Kidney capillary endothelial cell (primary cell): ENCODE data around the gene AGPS.
A peak's percentile ranks its signal among the peaks of the same experiment; 100 is the strongest.
"Not testable (repeated sequence)": the region's sequence is repeated elsewhere in the genome, so short reads cannot be mapped to it uniquely, and the experiment has no call there.

Experiments used
- DNase-seq: peaks from one replicate; pipeline ENCODE4 v3.0.0-alpha.2; 2018; ENCODE audit warnings: low spot score

AGPS gene

DNA sequence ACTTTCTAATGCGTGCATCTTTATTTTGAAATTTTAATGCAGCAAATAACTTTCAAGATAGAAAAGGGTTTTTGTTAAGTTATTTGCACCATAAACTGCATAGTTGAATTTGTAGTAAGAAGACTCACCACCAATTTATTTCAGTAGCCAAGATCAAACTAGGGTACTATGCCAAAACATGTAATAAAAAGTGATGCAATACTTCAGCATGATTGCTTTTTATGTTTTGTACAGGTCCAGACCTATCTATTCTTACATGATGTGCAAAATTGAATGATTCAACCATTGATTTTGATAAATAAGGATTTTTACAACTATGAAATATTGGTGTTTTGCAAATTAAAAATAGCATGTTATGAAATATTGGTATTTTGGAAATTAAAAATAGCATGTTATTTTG lies 26.7 kb downstream of the AGPS start:
- no peak for DNase-seq

DNA sequence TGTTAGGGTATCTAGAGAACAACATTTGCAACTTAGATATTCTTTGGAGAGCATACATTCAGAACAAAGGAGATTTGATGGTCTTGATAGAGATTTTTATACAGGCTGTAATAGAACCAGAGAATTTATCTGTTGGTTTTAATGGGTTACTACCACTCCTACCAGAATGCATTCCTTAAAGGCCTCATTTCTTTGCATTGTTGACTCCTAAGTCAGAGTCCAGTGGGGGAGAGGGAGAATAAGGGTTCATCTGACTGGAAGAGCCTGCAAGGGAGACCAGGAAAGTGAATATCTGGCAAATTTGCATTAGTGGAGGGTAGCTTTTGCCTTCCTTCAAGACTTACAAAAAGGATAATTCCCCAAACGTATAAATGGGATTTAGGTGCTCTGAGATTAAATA lies 29.7 kb downstream of the AGPS start:
- DNase-seq, result no peak

DNA sequence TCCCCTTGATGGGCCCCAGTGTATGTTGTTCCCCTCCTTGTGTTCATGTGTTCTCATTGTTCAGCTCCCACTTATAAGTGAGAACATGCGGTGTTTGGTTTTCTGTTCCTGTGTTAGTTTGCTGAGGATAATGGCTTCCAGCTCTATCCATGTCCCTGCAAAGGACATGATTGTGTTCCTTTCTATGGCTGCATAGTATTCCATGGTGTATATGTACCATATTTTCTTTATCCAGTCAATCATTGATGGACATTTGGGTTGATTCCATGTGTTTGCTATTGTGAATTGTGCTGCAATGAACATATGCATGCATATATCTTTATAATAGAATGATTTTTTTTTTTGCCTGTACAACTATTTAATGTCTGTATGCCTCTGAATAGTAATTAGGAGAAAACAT lies 31.5 kb downstream of the AGPS start:
- not testable (repeated sequence) for DNase-seq

DNA sequence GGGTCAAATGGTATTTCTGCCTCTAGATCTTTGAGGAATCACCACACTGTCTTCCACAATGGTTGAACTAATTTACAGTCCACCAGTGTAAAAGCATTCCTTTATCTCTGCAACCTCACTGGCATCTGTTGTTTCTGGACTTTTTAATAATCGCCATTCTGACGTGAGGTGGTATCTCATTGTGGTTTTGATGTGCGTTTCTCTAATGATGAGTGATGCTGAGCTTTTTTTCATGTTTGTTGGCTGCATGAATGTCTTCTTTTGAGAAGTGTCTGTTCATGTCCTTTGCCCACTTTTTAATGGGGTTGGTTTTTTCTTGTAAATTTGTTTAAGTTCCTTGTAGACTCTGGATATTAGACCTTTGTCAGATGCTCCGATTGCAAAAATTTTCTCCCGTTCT lies 32.0 kb downstream of the AGPS start:
- DNase-seq, result not testable (repeated sequence)

DNA sequence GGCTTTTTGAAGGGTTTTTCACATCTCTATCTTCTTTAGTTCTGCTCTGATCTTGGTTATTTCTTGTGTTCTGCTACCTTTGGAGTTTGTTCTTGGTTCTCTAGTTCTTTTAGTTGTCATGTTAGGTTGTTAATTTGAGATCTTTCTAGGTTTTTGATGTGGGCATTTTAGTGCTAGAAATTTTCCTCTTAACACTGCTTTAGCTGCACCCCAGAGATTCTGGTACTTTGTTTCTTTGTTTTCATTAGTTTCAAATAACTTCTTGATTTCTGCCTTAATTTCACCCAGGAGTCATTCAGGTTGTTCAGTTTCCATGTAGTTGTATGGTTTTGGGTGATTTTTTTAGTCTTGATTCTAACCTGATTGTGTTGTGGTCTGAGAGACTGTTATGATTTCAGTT lies 34.7 kb downstream of the AGPS start:
- no peak for DNase-seq

DNA sequence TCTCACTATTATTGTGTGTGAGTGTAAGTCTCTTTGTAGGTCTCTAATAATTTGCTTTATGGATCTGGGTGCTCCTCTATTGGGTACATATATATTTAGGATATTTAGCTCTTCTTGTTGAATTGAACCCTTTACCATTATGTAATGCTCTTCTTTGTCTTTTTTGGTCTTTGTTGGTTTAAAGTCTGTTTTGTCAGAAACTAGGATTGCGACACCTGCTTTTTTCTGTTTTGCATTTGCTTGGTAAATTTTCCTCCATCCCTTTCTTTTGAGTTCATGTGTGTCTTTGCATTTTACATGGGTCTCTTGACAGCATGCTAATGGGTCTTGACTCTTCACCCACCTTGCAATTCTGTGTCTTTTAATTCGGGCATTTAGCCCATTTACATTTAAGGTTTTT lies 35.4 kb downstream of the AGPS start:
- DNase-seq, result not testable (repeated sequence)

DNA sequence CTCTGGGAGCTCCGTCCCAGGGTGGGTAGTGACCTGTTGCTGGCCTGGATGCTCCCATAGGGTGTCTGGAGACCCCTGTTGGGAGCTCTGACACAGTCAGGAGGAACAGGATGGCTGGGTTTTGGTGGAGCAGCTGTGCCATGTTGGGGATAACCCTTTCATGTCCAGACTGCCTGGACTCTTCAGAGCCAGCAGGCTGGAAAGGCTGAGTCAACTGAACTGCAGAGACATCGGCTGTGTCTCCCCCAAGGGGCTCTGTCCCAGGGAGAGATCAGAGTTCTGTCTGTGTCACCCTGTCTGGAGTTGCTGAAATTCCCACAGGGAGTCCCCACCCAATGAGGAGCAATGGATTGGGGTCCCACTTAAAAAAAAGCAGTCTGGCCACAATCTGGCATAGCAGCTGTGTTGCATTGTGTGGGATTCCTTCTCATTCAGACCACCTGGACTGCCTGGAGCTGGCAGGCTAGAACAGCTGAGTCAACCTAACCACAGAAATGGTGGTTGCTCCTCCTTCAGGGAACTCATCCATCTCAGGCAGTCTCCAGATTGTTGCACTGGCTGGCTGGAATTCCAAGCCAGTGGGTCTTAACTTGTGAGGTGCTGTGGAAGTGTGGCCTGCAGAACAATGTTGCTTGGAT lies 37.2 kb downstream of the AGPS start:
- DNase-seq, result no peak

DNA sequence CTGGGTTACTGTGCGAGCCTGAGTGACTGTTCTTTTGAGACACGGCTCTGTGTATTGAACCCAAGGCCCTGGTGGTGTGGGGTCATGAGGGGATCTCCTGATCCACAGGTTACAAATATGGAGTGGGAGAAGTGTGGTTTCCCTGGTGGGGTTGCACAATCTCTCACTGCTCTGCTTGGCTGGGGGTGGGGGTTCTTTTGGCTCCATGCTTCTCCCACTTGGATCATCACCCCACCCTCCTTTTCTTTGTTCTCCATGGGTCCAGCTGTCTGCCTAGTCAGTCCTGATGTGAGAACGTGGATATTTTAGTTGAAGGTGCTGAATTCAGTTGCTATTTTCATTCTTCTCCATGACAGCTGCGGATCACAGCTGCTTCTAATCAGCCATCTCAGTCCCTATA lies 37.8 kb downstream of the AGPS start:
- DNase-seq, result no peak

DNA sequence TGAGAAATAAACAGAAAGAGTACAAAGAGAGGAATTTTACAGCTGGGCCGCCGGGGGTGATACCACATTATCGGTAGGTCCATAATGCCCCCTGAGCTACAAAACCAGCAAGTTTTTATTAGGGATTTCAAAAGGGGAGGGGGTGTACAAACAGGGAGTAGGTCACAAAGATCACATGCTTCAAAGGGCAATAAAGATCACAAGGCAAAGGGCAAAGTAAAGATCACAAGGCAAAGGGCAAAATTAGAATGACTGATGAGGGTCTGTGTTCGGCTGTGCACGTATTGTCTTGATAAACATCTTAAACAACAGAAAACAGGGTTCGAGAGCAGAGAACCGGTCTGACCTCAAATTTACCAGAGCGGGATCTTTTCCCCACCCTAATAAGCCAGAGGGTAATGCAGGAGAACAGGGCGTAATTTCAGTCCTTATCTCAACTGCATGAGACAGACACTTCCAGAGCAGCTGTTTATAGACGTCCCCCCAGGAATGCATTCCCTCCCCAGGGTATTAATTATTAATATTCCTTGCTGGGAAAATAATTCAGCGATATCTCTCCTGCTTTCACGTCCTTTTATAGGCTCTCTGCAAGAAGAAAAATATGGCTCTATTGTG lies 38.6 kb downstream of the AGPS start:
- not testable (repeated sequence) for DNase-seq

DNA sequence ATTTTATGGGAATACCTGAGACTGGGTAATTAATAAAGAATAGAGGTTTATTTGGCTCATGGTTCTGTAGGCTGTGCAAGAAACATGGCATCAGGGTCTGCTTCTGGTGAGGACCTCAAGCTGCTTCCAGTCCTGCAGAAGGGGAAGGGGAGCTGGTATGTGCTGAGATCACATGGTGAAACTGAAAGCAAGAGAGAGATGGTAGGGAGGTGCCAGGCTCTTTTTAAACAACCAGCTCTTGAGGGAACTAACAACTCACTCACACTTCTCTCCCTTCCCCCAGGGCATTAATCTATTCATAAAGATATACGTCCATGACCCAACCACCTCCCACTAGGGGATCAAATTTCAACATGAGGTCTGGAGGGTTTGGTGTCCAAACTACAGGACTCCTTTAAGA lies 40.1 kb downstream of the AGPS start:
- no peak for DNase-seq

DNA sequence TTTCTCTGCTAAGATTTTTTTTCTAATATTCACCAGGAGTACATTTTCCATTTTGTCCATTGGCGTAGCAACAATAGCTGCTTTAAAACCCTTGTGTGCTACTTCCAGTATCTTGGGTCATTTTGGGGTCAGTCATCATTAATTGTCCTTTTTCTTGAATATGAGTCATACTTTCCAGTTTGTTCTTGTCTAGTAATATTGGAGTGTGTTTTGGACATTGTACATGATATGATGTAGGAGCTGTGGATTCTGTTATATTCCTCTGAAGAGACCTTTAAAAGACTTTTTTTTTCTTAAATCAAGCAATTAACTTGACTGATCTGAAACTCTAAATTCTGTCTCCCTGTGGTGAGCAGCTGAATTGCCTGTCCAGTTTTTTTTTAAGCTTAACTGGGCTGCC lies 40.8 kb downstream of the AGPS start:
- DNase-seq, result no peak

DNA sequence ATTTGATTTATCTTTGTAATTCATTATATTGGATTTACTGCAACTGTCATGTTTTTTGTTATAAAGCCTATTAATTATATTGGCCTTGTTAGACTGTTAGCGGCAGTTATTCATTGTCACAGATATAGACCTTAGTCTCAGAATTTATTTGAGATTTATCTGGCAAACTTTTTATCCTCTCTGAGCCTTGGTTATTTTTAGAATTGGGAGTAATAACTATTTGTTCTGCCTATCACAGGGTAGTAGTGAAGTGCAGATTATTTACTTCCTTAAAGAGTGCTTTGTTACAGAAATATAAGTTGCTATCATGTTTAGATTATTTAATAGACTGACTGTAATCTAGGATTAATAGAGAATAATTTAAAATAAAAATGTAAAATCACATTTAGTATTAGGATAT lies 41.9 kb downstream of the AGPS start:
- no peak for DNase-seq

DNA sequence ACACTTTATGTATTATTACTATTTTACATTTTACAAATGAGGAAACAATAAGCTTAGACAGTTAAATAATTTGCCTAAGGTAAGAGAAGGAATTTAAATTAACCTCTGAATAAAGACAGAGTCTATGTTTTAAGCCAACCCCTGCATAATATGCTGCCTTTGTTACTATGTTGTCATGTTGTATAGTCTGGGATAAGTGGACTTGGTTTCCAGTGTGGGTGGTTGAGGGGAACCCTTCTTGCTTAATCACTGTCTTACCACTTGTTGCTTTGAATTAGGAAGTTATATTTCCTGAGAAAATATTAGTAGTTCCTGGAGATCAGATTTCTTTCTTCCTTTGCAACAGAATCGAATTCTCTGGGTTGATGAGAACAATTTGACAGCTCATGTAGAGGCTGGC lies 52.6 kb downstream of the AGPS start:
- no peak for DNase-seq

DNA sequence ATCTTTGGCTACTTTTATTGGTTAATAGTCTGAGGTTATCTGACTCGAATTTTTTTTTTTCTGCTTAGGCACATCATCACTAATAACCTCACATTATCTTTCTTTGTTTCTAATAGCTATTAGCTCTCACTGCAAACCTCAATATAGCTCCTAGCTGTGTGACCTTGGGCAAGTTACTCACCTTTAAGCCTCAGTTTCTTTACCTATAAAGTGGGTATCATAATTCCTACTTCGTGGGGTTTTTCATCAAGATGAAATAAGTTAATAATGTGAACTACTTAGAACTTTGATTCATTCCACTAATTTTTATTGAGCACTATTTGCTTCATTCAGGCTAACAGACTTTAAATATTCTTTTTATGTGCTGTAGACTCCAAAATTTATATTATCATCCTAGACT lies 55.5 kb downstream of the AGPS start:
- no peak for DNase-seq

DNA sequence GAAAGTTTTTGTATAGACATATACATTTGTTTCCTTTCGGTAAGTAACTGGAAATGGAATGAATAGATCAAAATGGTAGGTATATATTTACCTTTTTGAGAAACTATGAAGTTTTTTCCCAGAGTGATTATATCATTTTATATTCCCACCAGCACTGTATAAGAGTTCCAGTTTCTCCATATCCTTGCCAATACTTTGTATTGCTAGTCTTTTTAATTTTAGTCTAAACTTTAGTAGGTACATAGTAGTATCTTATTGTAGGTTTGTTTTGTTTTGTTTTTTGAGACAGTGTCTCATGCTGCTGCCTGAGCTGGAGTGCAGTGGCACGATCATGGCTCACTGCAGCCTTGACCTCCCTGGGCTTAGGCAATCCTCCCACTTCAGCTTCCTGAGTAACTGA lies 56.6 kb downstream of the AGPS start:
- no peak for DNase-seq

DNA sequence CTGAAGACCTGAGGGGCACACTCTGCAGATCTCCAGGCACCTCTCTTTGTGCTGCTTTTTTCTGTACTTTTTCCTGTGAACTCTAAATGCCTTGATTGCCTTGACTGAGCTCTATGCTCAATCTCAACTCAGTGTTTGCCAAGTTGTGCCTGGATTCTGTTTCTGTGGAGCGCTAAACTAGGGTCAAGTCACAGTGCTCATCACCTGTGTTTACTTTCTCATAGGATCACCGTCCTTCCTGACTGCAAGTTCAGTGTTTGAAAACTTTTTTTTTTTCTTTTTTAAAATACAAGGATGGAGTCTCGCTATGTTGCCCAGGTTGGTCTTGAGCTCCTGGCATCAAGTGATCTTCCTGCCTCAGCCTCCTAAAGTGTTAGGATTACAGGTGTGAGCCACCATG lies 62.6 kb downstream of the AGPS start:
- DNase-seq, result no peak

DNA sequence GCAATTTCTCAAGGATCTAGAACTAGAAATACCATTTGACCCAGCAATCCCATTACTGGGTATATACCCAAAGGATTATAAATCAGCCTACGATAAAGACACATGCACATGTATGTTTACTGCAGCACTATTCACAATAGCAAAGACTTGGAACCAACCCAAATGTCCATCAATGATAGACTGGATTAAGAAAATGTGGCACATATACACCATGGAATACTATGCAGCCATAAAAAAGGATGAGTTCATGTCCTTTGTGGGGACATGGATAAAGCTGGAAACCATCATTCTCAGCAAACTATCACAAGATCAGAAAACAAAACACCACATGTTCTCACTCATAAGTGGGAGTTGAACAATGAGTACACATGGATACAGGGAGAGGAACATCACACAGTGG lies 67.2 kb downstream of the AGPS start:
- not testable (repeated sequence) for DNase-seq

DNA sequence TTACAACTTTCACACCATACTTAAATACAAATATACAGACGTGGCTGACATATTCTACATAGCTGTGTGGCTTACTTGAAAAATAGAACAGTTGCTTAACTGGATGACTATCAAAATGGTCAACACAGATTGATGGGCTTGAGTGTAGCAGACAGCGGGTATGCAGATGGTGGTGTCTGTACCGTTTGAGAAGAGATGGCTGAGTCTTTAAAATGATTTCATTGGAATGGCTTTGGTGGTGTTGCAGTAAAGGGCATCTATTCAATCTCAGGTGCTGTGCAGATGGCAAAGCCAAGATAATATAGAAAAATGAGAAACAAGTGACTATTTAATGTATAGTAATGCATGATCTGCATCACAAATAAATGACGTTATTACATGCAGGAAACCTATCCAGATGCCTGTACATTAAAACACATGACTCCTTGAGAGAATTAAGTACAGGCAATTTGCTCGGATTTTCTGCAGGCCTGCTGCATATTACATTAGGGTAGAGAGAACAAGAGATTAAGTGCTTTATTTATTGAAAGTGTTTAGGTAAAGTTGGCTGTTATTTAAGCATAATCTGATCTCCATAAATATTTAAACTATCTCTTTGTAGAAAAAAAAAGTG lies 68.5 kb downstream of the AGPS start:
- no peak for DNase-seq

DNA sequence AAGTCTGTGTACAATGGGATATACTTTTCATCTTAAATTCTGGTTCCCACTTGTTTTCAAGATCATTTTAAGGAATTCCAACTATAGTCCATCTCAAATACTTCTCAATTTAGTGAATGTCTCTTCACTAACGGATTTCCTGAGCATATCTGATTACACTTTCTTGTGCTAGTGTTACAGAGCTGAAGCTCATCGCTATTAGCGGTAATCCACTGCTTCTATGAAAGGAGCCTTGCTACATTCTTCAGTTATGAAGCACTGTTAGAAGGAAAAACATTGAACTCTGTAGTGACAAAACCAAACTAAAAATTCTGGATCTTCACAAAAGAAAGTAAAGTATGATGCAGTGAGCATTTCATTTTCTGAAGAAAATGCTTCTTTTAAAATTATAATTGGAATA lies 72.0 kb downstream of the AGPS start:
- DNase-seq, result no peak

DNA sequence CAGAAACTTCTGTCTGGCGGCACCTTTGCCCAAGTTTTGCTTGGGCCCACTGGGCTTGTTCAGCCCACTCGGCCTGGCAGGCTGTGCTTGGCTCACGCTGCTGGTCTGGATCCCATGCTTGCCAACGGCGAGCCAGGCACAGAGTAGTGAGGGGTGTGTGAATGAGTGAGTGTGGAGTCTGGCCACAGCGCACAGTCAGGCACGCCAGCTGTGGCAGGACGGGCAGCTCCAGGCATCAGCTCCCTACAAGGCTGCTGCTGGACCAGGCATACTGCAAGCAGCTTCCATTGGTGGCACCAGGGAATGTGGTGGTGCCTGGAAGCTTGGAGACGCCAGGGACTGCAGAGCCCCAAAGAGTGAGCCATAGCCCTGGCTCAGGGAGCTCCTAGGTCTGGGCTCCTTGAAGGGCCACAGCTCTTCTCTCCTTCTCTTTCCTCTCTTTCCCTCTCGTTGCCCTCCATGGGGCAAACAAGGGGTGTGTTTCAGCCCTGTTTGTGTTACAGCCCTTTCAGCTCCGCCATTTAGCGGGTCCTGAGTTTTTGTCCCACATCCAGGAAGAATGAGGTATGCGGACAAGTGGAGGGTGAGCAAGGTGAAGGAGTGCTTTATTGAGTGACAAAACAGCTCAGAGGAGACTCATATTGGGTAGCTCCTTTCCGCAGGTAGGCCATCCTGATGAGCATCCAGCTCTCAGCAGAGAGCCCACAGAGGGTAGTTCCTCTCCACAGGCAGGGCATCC lies 73.0 kb downstream of the AGPS start:
- DNase-seq, result no peak

DNA sequence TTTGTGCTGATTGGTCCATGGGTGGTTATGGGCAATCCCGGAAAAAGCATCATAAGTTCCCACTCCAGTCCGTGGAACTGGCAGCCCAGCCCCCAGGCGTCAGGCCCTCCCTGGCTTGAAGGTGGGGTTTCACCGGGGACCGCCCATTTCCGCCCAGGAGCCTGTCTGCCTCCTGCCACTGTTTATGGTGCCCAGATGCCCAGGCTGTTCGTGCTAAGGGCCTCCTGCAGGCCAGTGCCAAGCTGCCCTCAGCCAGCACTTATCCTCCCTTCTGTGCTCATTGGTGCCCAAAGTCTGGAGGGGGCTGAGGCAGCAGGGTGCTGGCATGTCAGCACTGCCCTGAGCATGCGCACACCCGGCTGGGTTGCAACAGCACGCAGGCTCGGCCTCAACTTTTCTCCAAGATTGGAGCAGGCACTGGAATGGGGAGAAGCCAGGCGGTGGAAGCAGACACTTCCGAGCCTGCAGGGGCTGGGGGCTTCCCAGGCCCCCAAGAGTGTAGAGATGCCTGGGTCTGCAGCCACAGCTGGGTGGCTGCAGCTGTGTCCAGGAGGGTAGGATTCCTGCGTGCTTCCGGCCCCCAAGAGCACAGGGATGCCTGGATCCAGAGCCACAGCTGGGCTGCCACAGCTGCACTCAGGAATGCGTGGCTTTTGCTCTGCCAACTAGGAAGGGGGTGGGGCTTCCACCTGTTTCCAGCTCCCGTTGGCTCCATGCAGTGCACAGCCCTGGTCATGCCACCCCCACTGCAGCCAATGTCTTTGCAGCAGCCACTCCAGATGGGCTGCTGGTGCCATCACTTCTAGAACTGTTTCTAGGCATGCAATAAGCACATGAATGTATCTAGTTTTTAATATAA lies 74.0 kb downstream of the AGPS start:
- DNase-seq, result no peak

DNA sequence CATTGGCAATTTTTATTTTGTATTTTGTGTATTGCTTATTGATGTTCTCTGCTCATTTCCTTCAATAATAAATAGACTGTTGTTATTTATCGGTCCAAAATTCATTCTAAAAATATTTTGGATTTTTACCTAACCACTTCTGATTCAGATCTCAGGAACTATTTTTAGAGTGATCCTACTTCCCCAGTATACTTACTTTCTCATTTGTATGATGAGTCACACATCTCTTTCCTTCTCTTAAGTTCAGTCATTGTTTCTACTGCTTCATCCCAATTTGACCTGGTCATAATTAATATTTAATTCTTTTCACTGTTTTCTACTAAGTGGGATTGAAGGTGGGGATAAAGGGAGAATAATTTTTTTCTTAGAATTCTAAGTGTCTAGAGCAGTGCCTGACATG lies 75.1 kb downstream of the AGPS start:
- DNase-seq, result peak; percentile 32
